IPS DF 4.7 (cell line): ENCODE measurements around the gene GREB1.
"Not testable (repeated sequence)": the region's sequence is repeated elsewhere in the genome, so short reads cannot be mapped to it uniquely, and the experiment has no call there.

Experiments
- DNase-seq: peaks from one replicate; pipeline ENCODE4 v3.0.0-alpha.2; 2013; ENCODE audit warnings: low spot score; ENCODE audit errors: extremely low read depth

Gene GREB1

DNA sequence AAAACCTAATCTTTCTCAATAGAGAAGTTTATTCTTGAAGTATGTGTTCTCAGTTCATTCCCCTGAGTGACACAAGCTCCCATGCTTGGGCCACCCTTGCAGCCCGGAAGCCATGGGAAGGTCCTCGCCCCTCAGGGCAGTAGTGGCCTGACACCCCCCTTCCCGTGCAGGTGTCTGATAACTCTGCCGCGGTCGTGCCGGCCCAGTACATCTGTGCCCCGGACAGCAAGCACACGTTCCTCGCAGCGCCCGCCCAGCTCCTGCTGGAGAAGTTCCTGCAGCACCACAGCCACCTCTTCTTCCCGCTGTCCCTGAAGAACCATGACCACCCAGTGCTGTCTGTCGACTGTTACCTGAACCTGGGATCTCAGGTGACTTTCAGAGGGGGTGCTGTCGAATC is 103.7 kb downstream of the GREB1 start:
- DNase-seq, result no peak

DNA sequence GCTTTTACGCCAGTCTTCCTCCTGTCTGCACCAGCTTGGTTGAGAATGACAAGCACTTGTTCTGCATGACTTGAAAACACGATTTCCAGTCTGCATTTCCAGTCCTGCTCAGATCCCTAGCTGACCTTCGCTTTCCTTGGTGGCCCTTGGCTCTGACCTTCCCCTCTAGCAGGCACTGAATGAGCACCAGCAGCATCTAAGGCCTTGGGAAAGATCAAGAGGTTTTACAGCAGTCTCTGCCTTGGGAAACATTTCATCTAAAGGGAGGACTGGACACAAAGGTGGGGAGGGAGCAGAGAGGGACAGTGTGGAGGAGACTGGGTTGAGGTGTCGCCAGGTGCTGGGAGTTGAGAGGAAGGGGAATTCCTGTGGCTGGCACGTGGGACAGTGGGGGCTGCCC is 105.7 kb downstream of the GREB1 start:
- DNase-seq, result no peak

GRCh38 chr2:11640132-11640531 is 106.3 kb downstream of the GREB1 start:
- DNase-seq, result no peak

DNA sequence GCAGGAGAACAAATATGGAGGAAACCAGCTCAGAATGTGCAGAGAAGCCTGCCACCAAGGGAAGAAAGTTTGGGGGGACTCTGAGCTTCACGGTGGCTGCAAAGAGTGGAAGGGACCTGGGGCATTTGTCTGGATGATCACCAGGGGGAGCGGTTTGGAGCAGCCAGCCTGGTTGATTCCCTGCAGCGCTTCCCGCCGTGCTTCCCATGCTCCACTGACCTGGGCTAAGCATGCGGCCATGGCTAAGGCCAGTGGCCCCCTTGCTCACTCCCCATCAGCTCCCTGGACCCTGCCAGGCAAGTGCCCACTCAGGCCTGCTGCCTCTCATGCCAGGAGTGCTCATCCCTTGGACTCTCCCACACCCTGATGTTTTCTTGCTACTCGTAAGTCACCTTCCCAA is 109.1 kb downstream of the GREB1 start:
- DNase-seq, result no peak

DNA sequence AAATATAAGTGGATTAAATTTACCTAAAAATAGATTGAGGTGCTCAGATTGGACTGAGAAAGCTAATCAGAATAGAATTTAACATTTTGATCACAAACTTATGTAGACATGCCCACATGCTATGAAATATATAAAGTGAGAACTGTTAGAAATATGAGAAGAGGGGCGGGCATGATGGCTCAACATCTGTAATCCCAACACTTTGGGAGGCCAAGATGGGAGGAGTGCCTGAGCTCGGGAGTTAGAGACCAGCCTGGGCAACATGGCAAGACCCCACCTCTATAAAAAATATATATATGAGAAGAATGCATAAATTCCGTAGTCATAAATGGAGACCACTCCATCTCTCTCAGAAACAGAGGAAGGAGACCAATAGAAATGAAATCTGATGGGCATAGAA is 110.4 kb downstream of the GREB1 start:
- DNase-seq, result no peak

- DNase-seq, result no peak
Observed at GRCh38 chr2:11646530-11646929, 112.7 kb downstream of the GREB1 start.

- no peak for DNase-seq
Observed at GRCh38 chr2:11647834-11648600, 114.2 kb downstream of the GREB1 start.

DNA sequence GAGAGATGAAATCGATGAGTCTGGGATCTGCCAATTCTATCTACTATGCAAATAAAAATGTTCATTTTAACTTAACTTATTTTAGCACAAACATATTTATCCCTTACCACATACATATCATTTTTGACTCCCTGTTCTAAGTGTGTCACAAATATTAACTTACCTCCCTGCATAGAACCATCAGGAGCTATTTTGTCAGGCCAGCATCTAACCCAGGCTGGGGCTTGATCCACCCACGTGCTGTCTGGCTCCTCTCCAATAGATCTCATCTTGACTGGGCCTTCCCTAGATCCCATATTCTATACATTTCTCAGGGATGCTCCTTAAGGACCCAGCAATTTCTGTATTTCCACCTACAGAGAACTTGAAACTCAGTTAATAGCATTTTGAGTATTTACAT is 115.2 kb downstream of the GREB1 start:
- no peak for DNase-seq

- DNase-seq, result no peak
Observed at GRCh38 chr2:11651856-11652548, 118.2 kb downstream of the GREB1 start.

DNA sequence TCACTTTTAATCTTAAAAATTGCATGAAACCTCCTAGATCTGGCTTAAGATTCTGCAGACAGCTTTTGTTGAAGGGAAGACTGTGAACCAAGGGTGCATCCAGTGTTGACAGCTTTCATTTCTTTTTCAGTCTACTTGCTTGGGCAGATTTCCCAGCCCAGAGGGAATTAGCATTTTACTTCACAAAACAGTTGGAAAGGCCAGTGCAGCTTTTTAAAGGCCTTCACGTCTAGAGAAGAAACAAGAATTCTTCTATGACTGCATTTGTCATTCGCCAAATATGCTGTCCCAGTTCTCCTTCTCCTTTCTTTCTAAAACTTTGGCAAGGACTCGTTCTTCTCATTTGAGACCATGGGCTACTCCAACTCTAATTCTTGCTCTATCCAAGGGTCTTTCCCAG is 118.7 kb downstream of the GREB1 start:
- DNase-seq, result no peak

GRCh38 chr2:11655495-11655894 is 121.7 kb downstream of the GREB1 start:
- no peak for DNase-seq

DNA sequence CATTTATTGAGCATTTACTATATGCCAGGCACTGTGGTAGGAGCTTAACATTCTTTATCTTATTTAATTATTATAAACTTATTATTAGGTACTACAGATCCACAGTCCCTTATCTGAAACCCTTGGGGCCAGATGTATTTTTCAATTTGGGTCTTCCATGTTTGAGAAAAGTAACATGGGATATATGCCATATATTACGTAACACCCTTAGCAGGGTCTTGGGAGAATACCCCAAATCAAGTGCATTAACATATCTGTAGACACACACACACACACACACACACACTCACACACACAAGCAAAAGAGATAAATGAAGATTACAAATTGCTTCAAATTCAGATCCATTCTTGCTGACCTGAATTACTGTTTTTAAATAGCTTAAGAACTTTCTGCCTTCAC is 122.4 kb downstream of the GREB1 start:
- no peak for DNase-seq

GRCh38 chr2:11656671-11657101 is 122.8 kb downstream of the GREB1 start:
- no peak for DNase-seq

- no peak for DNase-seq
Observed at GRCh38 chr2:11657195-11657594, 123.3 kb downstream of the GREB1 start.

GRCh38 chr2:11657646-11658045 is 123.8 kb downstream of the GREB1 start:
- no peak for DNase-seq

DNA sequence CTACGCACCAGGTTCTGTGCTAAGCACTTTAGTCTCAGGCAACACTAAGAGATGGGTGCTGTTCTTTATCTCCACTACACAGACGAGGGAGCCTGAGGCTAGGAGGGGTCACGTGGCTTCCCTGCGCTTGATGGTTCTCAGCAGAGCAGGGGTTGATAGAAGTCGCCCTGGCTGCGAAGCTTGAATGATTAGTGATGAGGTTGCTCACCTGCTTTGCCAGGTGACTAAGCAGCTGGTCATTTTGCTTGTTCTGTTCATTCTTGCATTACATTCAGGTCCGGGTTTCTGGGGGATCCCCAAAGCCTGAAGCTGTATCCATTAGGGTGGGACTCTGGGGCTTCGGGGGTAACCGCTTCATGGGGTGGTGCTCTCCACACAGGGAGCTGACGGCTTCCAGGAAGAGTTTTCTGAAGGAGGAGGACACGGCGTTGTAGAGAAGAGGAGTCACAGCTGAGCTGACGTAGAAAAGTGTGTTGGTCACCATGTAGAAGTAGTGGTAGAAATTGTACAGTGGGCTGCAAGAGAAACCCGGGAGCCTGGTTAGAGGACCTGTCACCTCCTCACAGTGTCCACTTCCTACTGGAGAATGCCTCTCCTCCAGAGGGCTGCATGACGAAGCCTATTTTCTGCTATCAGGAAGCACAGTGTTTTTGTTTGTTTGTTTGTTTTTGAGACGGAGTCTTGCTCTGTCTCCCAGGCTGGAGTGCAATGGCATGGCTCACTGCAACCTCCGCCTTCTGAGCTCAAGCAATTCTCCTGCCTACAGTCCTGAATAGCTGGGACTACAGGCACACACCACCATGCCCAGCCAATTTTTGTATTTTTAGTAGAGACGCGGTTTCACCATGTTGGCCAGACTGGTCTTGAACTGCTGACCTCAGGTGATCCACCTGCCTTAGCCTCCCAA is 124.6 kb downstream of the GREB1 start:
- DNase-seq, result no peak

DNA sequence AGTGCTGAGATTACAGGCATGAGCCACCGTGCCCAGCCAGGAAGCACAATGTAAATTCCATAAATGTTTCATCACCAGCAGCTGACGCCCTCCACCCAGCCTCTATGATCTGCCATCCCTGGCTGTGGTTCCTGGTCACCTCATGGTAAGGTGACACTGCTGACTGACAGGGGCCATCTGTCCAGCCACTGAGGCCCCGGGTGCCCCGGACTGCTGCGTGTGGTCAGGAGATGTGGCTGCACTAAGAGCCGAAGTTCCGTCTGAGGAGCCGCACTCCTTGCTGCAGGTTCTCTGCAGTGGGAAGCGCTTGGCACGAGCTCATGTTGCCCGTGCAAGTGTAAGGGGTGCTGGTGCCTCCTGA is 125.2 kb downstream of the GREB1 start:
- DNase-seq, result no peak

DNA sequence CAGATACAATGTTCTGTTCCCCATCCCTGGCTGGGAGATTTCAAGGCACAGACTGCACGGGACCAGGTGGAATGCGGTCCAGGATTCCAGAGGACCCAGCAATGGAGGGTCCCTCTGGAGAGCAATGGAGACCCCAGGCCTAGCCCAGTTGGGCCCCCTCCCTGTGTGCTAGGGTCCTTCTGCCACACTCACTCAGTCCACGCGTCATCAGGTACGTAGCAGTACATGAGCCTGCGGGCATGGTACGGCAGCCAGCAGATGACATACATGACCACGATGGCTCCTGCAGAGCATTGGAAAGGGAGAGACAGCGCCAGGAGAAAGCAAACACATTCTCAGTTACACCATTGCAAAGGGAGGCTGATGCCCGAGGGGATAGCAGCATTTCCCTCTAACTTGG is 126.0 kb downstream of the GREB1 start:
- DNase-seq, result no peak

GRCh38 chr2:11660396-11660795 is 126.6 kb downstream of the GREB1 start:
- not testable (repeated sequence) for DNase-seq

DNA sequence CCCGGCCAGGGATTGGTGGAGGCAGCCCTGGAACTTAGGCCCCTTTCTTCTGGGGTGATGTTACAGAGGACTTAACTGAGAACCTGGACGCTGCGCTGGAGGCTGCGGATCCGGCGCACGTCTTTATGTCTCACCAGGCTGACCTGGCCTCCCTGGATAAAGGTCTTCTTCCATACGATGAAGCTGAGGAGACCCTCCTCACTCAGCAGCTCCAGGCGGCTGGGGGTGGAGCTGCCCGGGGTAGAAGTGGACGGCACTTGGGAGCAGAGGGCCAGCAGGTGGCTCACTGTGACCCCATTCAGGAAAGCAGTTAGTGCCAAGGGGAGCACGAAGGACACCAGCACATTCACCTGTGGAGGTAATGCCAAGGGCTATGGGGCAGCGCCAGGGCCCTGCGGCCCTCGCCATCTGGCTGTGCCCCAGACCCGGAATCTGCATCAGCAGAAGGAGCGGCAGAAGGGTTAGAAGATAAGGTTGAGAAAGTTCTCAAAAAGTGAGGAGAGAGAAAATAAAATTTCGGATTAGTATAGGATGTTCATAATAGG is 128.1 kb downstream of the GREB1 start:
- no peak for DNase-seq

DNA sequence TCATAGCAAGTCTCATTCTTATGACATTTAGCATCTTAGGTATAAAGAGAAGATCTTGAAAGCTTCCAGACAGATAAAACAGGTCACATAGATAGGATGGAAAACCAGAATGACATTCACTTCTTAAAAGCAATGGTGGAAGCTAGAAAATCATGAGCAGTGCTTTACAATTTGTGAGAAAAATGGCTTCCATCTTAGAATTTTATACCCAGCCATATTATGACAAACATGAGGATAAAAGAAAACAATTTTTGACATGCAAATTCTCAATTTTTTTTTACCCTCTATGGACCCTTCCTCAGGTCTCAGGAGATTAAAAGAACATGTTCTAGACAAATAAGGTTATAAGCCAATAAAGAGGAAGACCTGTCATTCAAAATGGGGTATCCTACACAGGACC is 129.0 kb downstream of the GREB1 start:
- DNase-seq, result no peak

- no peak for DNase-seq
Observed at GRCh38 chr2:11663427-11663826, 129.6 kb downstream of the GREB1 start.
